GM13977 (cell line): Measurements from ENCODE around the gene TET1.
"Not testable (repeated sequence)": the region's sequence is repeated elsewhere in the genome, so short reads cannot be mapped to it uniquely, and the experiment has no call there.

ENCODE experiments used
- DNase-seq: peaks from one replicate; pipeline ENCODE4 v3.0.0; 2012; ENCODE audit warnings: low spot score
- CTCF ChIP-seq: IDR thresholded peaks from 2 replicates; pipeline ENCODE4 v1.5.1; 2012; ENCODE audit warnings: mild to moderate bottlenecking, control low read depth; ENCODE audit not compliant: insufficient read depth; ENCODE audit errors: extremely low read depth, missing control alignments
- in situ Hi-C: fragments of 300-500 bp; cut with MboI; formaldehyde crosslinking; loops from one replicate; pipeline ENCODE4 v1.12.0; 2022; ENCODE audit warnings: low sequenced_read_pairs, low pct_unique_long_range_greater_than_20kb, mixed read lengths, inconsistent platforms; ENCODE audit not compliant: unreplicated experiment

The TET1 gene

GRCh38 chr10:68600041-68600778 is 40.1 kb downstream of the TET1 start:
- DNase-seq = peak; percentile 59
- no peak for TF ChIP-seq CTCF
- in situ Hi-C loops = no loop called here

GRCh38 chr10:68601501-68602265 is 41.5 kb downstream of the TET1 start:
- no peak for DNase-seq
- TF ChIP-seq CTCF = no peak
- in situ Hi-C loops = no loop called here

- no peak for DNase-seq
- in situ Hi-C loops = no loop called here
- no peak for TF ChIP-seq CTCF
Observed at GRCh38 chr10:68602434-68602833, 42.3 kb downstream of the TET1 start.

- no peak for TF ChIP-seq CTCF
- no peak for DNase-seq
- in situ Hi-C loops = no loop called here
Observed at GRCh38 chr10:68603766-68604165, 43.6 kb downstream of the TET1 start.

- no peak for TF ChIP-seq CTCF
- no peak for DNase-seq
- in situ Hi-C loops = no loop called here
Observed at GRCh38 chr10:68604441-68604840, 44.3 kb downstream of the TET1 start.

GRCh38 chr10:68606918-68607317 is 46.8 kb downstream of the TET1 start:
- no peak for TF ChIP-seq CTCF
- in situ Hi-C loops = no loop called here
- DNase-seq = no peak

- DNase-seq, in situ Hi-C loops: not testable (repeated sequence)
Observed at GRCh38 chr10:68610023-68610422, 49.9 kb downstream of the TET1 start.
